GF-D8 (cell line): ENCODE measurements around the gene HSD11B2.
A peak's percentile ranks its signal among the peaks of the same experiment; 100 is the strongest.

ENCODE experiments used
- DNase-seq: peaks from one replicate; lab custom pipeline; 2025; lab: John Stamatoyannopoulos, UW

The HSD11B2 gene

DNA sequence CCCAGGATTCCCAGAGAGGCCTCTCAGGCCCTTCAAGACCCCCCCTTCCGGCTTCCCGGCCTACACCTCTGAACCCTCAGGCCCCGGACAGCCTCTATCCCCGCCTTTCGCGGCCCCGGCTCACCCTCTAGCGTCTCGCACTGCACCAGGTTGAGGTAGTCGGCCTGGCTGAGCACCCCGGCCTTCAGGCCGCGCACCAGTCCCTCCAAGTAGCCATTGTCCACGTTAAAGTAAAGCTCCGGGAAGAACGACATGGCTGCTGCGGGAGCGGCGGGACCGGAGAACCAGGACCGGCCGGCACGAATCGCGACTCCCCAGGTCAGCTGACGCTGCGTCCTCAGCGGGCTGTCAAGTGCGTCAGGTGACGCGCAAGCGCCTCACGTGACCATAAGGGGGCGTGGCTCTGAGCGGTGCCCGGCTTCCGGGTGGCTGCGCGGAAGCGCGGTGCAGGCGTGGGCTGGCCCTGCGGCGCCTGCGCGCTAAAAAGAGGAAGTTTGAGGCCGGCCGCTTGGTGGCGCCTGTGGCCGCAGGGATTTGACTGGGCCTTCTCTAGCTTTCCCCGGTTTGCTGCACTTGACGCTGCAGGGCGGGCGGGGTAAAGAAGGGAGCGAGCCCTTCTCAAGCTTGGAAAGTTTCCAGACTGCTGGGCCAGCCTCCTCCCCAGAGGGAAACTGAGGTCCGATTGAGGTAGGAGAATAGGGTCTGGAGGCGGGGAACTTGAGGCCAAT lies 50.1 kb downstream of the HSD11B2 start, which contains the start of gene ATP6V0D1:
TSS of gene ATP6V0D1 (minus strand) at position 325 of the 728 bp plus-strand sequence. CDS start at position 254, 71 bp downstream.
- DNase-seq = peak; percentile 89

GRCh38 chr16:67481561-67482232 lies 50.8 kb downstream of the HSD11B2 start:
- peak; percentile 5 for DNase-seq

- no peak for DNase-seq
Measured at GRCh38 chr16:67482233-67482924, 51.5 kb downstream of the HSD11B2 start.

DNA sequence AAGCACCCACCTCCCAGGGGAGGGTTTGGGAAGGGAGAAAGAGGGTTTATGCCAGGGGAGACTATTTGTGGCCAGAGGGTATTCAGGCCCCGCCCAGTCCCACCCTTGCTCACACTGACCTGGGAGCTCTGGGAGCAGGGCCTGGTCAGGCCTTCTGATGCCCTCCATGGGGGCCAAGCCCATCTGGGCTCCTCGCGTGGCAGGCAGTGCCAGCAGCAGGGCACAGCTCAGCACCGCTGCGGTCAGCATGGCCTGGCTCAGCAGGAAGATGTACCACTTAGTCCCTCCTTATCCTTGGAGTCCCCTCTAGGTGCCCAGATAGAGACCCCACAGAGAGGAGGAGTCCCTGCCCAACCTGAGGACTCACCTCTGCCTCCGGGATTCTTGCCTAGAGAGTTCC lies 52.2 kb downstream of the HSD11B2 start, which contains the start of gene AGRP:
TSS of gene AGRP (minus strand) at position 398 of the 400 bp plus-strand sequence. CDS start at position 249, 149 bp downstream.
- no peak for DNase-seq

GRCh38 chr16:67483731-67484525 lies 53.0 kb downstream of the HSD11B2 start:
- no peak for DNase-seq

- DNase-seq = peak; percentile 42
Measured at GRCh38 chr16:67486805-67487204, 55.9 kb downstream of the HSD11B2 start.
